Retinal pigment epithelial cell (primary cell): ENCODE data around the gene CACNB2.
A peak's percentile ranks its signal among the peaks of the same experiment; 100 is the strongest.

Source experiments
- DNase-seq: peaks from one replicate; pipeline ENCODE4 v3.0.0-alpha.2; 2010; ENCODE audit warnings: low read depth
- H3K4me3 ChIP-seq: 2 replicates; pipeline ENCODE4 v1.5.1; 2011; ENCODE audit warnings: mild to moderate bottlenecking, low read length, control low read depth, moderate library complexity
- TF ChIP-seq, protein P1 (sequence below): conservative IDR thresholded peaks from 2 replicates; pipeline ENCODE4 v1.5.1; 2011; ENCODE audit warnings: low read depth, low read length, control low read depth, inconsistent platforms

Gene CACNB2

GRCh38 chr10:18381679-18382078 is 241.5 kb downstream of the CACNB2 start:
- DNase-seq, result no peak
- H3K4me3 ChIP-seq, result no peak overlapping the region
- TF ChIP-seq, protein P1, sequence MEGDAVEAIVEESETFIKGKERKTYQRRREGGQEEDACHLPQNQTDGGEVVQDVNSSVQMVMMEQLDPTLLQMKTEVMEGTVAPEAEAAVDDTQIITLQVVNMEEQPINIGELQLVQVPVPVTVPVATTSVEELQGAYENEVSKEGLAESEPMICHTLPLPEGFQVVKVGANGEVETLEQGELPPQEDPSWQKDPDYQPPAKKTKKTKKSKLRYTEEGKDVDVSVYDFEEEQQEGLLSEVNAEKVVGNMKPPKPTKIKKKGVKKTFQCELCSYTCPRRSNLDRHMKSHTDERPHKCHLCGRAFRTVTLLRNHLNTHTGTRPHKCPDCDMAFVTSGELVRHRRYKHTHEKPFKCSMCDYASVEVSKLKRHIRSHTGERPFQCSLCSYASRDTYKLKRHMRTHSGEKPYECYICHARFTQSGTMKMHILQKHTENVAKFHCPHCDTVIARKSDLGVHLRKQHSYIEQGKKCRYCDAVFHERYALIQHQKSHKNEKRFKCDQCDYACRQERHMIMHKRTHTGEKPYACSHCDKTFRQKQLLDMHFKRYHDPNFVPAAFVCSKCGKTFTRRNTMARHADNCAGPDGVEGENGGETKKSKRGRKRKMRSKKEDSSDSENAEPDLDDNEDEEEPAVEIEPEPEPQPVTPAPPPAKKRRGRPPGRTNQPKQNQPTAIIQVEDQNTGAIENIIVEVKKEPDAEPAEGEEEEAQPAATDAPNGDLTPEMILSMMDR, result no peak

DNA sequence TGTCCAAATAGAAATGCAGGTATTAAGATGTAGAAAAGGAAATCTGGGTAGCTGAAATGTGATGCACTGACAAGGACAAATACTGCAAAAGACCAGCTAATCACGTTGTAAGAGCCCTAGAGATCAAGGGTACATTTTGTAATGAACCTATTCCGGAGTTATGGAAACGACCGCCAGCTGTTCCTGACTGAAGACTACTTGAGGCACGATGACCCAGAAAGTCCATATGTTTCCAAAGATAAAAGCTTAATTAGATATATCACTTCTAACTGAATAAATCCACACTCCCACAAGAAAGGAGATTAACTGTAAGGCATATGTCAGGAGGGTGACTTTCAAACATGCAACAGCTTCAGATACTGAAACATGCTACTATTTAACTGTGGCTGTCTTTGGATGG is 257.7 kb downstream of the CACNB2 start:
- no peak for DNase-seq
- H3K4me3 ChIP-seq, result no peak overlapping the region
- TF ChIP-seq, protein P1, result no peak

DNA sequence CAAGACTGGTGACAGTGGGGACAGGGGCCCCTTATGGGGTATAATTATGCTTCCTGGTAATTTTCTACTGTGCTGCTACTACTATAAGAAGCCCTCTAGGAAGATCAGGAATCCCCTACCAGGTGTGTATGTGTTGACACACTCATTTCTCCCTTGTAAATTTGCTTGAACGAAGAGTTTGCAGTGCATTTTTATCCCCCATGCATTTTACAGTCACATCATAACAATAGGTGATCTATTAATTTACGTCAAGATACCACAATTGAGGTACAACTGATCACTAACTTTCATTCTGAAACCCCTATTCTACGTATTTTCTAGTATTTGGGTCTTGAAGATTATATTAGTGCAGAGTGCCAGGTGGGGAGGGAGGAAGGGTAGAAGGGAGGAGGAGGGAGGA is 258.9 kb downstream of the CACNB2 start:
- TF ChIP-seq, protein P1, result no peak
- no peak for DNase-seq
- H3K4me3 ChIP-seq, result no peak overlapping the region

DNA sequence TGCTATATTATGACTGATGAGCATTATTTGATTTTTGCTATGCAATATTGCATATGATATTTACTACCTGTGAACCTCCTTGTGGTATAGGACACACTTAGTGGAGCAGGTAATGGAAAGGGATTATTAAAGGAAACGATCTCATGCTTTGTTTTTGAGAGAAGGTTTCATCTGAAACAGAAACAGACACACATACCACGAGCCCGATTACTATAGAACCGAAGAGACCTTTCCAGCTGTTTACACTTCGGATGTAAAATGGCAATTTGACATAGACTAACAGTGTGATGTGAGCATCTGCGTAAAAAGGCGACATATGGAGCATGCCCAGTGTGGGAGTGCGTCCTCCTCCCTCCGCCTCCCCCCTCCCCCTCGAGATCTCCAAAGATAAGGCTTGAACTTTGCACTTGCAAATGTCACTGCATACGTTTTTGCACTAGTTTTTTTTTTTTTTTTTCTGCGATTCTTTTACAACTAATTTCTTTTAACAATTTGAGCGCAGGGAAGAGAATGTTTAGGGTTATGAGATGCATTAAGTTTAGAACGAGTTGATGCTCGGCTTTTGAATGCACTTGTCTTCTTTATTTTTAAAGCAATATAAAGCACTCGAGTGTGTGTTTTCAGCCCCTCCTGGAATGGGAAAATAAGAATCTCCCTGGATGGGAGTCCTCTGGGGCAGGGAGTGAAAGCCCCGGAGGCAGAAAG is 260.1 kb downstream of the CACNB2 start:
- H3K4me3 ChIP-seq, result peak overlapping the region; percentile 46
- no peak for DNase-seq
- TF ChIP-seq, protein P1, result no peak

GRCh38 chr10:18400906-18401245 is 260.7 kb downstream of the CACNB2 start:
- peak overlapping the region; percentile 46 for H3K4me3 ChIP-seq
- TF ChIP-seq, protein P1, result no peak
- no peak for DNase-seq

GRCh38 chr10:18401416-18402195 is 261.4 kb downstream of the CACNB2 start:
- DNase-seq, result no peak
- H3K4me3 ChIP-seq, result no peak overlapping the region
- TF ChIP-seq, protein P1, result no peak

DNA sequence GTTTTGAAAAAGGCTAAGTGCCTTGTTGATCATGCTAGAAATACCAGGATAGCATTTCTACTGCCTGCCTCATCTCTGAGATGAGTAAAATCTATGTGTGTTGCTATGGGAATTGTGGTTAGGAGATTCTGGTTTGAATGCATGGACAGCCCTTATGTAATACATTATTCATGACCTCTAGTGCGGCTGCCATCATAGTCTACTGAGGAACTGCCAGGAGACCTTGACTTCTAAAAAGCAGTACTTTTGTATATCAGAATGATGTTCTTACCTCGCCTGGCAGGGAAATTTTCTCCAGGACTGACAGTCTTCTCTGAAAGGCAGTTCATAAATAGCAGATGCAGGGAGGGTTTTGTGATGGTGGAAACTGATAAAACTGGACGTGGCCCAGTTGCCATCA is 262.6 kb downstream of the CACNB2 start:
- no peak for DNase-seq
- TF ChIP-seq, protein P1, result no peak
- no peak overlapping the region for H3K4me3 ChIP-seq
